K562 (cell line): Measurements from ENCODE around the gene GPX1. TPM values are rescaled to one million over a fixed set of nuclear protein-coding genes. Genes with fewer than 3 reads are reported as not detected.

Source experiments
- ATAC-seq: fragments of 200-7000 bp; cut with Tn5 transposase; 3 replicates; pipeline ENCODE4 v1.9.1; 2020; ENCODE audit warnings: moderate library complexity
- BruUV-seq: library from RNA; stranded (reverse); fragments of 400-500 nt; replicated peaks from 2 replicates; lab custom pipeline; 2021; lab: Mats Ljungman, UMichigan
- CTCF ChIA-PET: fragments of 300-600 bp; formaldehyde crosslinking; extraction: SDS; loops from one replicate; lab custom pipeline; 2021; ENCODE audit warnings: low intra/inter-chr PET ratio; lab: Yijun Ruan, JAX
- POLR2A ChIA-PET: fragments of 300-600, 350-650 bp; sonication (Branson Sonifier 250); formaldehyde crosslinking; extraction: SDS; loops from one replicate; lab custom pipeline; 2021; ENCODE audit warnings: antibody characterized with exemption, inconsistent platforms; lab: Yijun Ruan, JAX
- DNase-seq, 4 experiments: peaks; one replicate each; pipeline versions ENCODE4 v3.0.0 to v3.0.0-alpha.2; 2011 to 2018; ENCODE audit warnings: low spot score in 3 of 4, mixed read lengths in 3 of 4; ENCODE audit errors: extremely low read depth in 1 of 4
- FAIRE-seq: peaks from 2 replicates; lab custom pipeline; 2011; peaks lifted over from hg19 to GRCh38; lab: Jason Lieb, UNC
- H2AFZ ChIP-seq: 2 replicates; pipeline ENCODE4 v1.6.0; 2011; ENCODE audit warnings: low read depth, low read length, control low read depth, inconsistent platforms
- H3K27ac ChIP-seq: fragments of 200-600 bp; 3 replicates; pipeline ENCODE4 v1.8.0; 2011; ENCODE audit warnings: low read depth, mild to moderate bottlenecking, control low read depth, inconsistent platforms, low read length, moderate library complexity, mixed read lengths; ENCODE audit errors: extremely low read depth
- H3K27me3 ChIP-seq, 2 experiments: fragments of 300-600 bp in 1 of 2; 2 replicates in 1 of 2; 3 replicates in 1 of 2; pipeline versions ENCODE4 v1.6.0 to v1.8.0; 2011; ENCODE audit warnings: inconsistent platforms in 2 of 2, low read length in 2 of 2, mild to moderate bottlenecking in 1 of 2, mixed read lengths in 1 of 2, moderate library complexity in 1 of 2; ENCODE audit not compliant: control insufficient read depth in 2 of 2, insufficient read depth in 2 of 2
- H3K36me3 ChIP-seq: fragments of 300-600 bp; 3 replicates; pipeline ENCODE4 v1.8.0; 2011; ENCODE audit warnings: mild to moderate bottlenecking, low read length, inconsistent platforms; ENCODE audit not compliant: control insufficient read depth, insufficient read depth
- H3K4me1 ChIP-seq, 2 experiments: fragments of 200-600 bp in 1 of 2; replicated peaks in 1 of 2; 2 replicates in 1 of 2; 3 replicates in 1 of 2; pipeline versions ENCODE4 v1.5.1 to v1.8.0; 2011; ENCODE audit warnings: inconsistent platforms in 2 of 2, low read length in 2 of 2, mild to moderate bottlenecking in 1 of 2, mixed read lengths in 1 of 2, moderate library complexity in 1 of 2; ENCODE audit not compliant: control insufficient read depth in 2 of 2, insufficient read depth in 2 of 2
- H3K4me2 ChIP-seq: 2 replicates; pipeline ENCODE4 v1.6.1; 2011; ENCODE audit warnings: low read length, control low read depth, inconsistent platforms, mixed read lengths; ENCODE audit not compliant: insufficient read depth
- H3K4me3 ChIP-seq: fragments of 200-600 bp; sonication (generic), shearing (Covaris generic); 2 replicates; pipeline ENCODE4 v1.5.1; 2016; ENCODE audit warnings: control low read depth, inconsistent platforms
- H3K79me2 ChIP-seq: fragments of 200-600 bp; 3 replicates; pipeline ENCODE4 v1.8.0; 2011; ENCODE audit warnings: low read length, inconsistent platforms; ENCODE audit not compliant: control insufficient read depth, insufficient read depth
- H3K9ac ChIP-seq, 2 experiments: 2 replicates each; pipeline versions ENCODE4 v1.6.0 to v1.6.1; 2011; ENCODE audit warnings: low read depth in 2 of 2, low read length in 2 of 2, control low read depth in 1 of 2, inconsistent platforms in 1 of 2, mild to moderate bottlenecking in 1 of 2, mixed read lengths in 1 of 2; ENCODE audit not compliant: insufficient read depth in 1 of 2
- H3K9me1 ChIP-seq: one replicate; pipeline ENCODE4 v1.6.0; 2011; ENCODE audit warnings: inconsistent platforms, mild to moderate bottlenecking, low read length, moderate library complexity; ENCODE audit not compliant: control insufficient read depth, insufficient read depth
- H3K9me3 ChIP-seq: replicated peaks from 2 replicates; pipeline ENCODE4 v1.5.1; 2011; ENCODE audit warnings: low read depth, low read length, inconsistent platforms; ENCODE audit not compliant: control insufficient read depth, insufficient read depth
- H4K20me1 ChIP-seq: replicated peaks from 2 replicates; pipeline ENCODE4 v1.6.1; 2011; ENCODE audit warnings: low read length, inconsistent platforms, mixed read lengths; ENCODE audit not compliant: control insufficient read depth, insufficient read depth
- CBX1 ChIP-seq: sonication (generic); IDR thresholded peaks from 2 replicates; pipeline ENCODE4 v1.6.1; 2016; ENCODE audit warnings: antibody characterized with exemption, low read depth, mild to moderate bottlenecking
- CCNT2 ChIP-seq: IDR thresholded peaks from 2 replicates; pipeline ENCODE4 v1.6.1; 2011; ENCODE audit warnings: borderline replicate concordance, low read depth, mild to moderate bottlenecking, moderate library complexity, mixed read lengths, low read length; ENCODE audit not compliant: insufficient read length; ENCODE audit errors: extremely low read depth
- FUS ChIP-seq: fragments of 200-400 bp; formaldehyde crosslinking; optimal IDR thresholded peaks from 2 replicates; pipeline ENCODE3; 2017; ENCODE audit warnings: low read depth, low read length
- PCBP1 ChIP-seq: fragments of 200-400 bp; formaldehyde crosslinking; IDR thresholded peaks from 2 replicates; pipeline ENCODE4 v1.6.1; 2018; ENCODE audit warnings: mild to moderate bottlenecking, low read depth, low read length; ENCODE audit not compliant: poor library complexity, severe bottlenecking
- PHF20 ChIP-seq: fragments of 450-650 bp; IDR thresholded peaks from 2 replicates; pipeline ENCODE4 v1.6.1; 2018; ENCODE audit not compliant: partially characterized antibody
- RBM14 ChIP-seq: fragments of 200-400 bp; formaldehyde crosslinking; IDR thresholded peaks from 2 replicates; pipeline ENCODE4 v1.6.1; 2018; ENCODE audit warnings: low read depth, mild to moderate bottlenecking, low read length, moderate library complexity, borderline replicate concordance; ENCODE audit not compliant: insufficient read depth
- WGBS: fragments of 100-300 bp; shearing (Covaris generic); methylation state at CpG from one replicate; pipeline ENCODE4 v1.1.6; 2016; ENCODE audit warnings: low coverage, mixed read lengths; ENCODE audit not compliant: insufficient coverage; ENCODE audit errors: missing lambda C conversion rate; 5-methylcytosine and 5-hydroxymethylcytosine counted together
- in situ Hi-C: fragments of 300-500 bp; cut with MboI; formaldehyde crosslinking; loops from 4 replicates; pipeline ENCODE4 v1.15.0; 2018; ENCODE audit warnings: inconsistent platforms, mixed read lengths
- intact Hi-C: fragments of 100-400 bp; cut with micrococcal nuclease; formaldehyde crosslinking; loops from 2 replicates; pipeline ENCODE4 v1.14.2; 2022
- polyA plus RNA-seq, 8 experiments: library from polyadenylated mRNA; depleted of rRNA in 4 of 8; stranded (reverse) in 5 of 8; unstranded in 3 of 8; fragments of >200 nt; fragmentation: Nextera tagmentation in 2 of 8; fragmentation: Illumina TruSeq in 1 of 8; extraction: Ambion mirVana in 2 of 8; extraction: Trizol in 1 of 8; gene quantifications; 2 replicates each; pipeline versions ENCODE4 v1.2.1 to v1.2.3, GENCODE V29; 2011 to 2014; ENCODE audit warnings: inconsistent platforms in 1 of 8, missing spikeins in 1 of 8
- total RNA-seq, 7 experiments: library from RNA; depleted of rRNA in 6 of 7; stranded (reverse); fragments of >200 nt in 6 of 7; fragmentation: Illumina TruSeq in 2 of 7; extraction: Trizol in 2 of 7; gene quantifications; 2 replicates each; pipeline versions ENCODE4 v1.2.1 to v1.2.3, GENCODE V29; 2011 to 2021; ENCODE audit warnings: low replicate concordance in 1 of 7
- TF ChIP-seq, protein P1 (sequence below): sonication (generic); formaldehyde crosslinking; IDR thresholded peaks from 2 replicates; pipeline ENCODE4 v1.8.0; 2022; ENCODE audit warnings: missing genetic modification reagents, mild to moderate bottlenecking, moderate library complexity, borderline replicate concordance
- TF ChIP-seq, protein P2 (sequence below), 2 experiments: fragments of 450-650 bp in 1 of 2; sonication (generic) in 1 of 2; formaldehyde crosslinking in 1 of 2; IDR thresholded peaks; 2 replicates each; pipeline versions ENCODE4 v1.7.1 to v1.9.0; 2016 to 2022; ENCODE audit warnings: inconsistent platforms in 1 of 2, mild to moderate bottlenecking in 1 of 2, missing genetic modification reagents in 1 of 2

The GPX1 gene
- total and polyA plus RNA-seq, 9 of the 15 experiments (the other 6 are each of a cell fraction or from before 2014, with no cell fraction given) = 0.08 to 1.3 (median 0.21) TPM; not detected in 5

DNA sequence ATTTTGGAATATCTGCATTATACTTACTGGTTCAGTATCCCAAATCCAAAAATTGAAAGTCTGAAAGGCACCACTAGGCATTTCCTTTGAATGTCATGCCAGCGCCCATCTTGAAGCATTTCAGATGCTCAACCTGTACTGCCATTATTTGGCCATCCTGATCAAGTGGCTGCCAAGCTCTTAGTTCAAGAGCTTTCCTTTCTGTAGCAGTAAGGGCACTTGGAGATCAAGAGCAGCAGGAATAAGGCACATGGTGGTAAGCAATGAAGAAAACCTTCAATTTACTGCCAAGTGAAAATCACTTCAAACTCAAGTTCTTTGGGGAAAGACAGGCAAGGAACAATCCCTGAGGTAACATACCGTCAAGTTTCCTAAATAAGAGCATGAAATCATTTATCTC lies 43.6 kb upstream of the GPX1 start:
- BruUV-seq = no TSS peak
- ChIA-PET CTCF (no interaction called here), POLR2A (interaction anchor here (0.7 to 1.2 kb wide), 2 partner anchors 10 to 19 kb away, joined by 3 to 5 read pairs; no protein-coding TSS in a partner anchor)
- H3K27ac ChIP-seq = no peak overlapping the region
- intact Hi-C loops = no loop called here
- 84% methylated on average over 2 of the region's 2 CpGs for WGBS
- FAIRE-seq = no peak
- no peak for ATAC-seq
- TF ChIP-seq, protein P1, sequence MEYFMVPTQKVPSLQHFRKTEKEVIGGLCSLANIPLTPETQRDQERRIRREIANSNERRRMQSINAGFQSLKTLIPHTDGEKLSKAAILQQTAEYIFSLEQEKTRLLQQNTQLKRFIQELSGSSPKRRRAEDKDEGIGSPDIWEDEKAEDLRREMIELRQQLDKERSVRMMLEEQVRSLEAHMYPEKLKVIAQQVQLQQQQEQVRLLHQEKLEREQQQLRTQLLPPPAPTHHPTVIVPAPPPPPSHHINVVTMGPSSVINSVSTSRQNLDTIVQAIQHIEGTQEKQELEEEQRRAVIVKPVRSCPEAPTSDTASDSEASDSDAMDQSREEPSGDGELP = no peak
- TF ChIP-seq, protein P2, sequence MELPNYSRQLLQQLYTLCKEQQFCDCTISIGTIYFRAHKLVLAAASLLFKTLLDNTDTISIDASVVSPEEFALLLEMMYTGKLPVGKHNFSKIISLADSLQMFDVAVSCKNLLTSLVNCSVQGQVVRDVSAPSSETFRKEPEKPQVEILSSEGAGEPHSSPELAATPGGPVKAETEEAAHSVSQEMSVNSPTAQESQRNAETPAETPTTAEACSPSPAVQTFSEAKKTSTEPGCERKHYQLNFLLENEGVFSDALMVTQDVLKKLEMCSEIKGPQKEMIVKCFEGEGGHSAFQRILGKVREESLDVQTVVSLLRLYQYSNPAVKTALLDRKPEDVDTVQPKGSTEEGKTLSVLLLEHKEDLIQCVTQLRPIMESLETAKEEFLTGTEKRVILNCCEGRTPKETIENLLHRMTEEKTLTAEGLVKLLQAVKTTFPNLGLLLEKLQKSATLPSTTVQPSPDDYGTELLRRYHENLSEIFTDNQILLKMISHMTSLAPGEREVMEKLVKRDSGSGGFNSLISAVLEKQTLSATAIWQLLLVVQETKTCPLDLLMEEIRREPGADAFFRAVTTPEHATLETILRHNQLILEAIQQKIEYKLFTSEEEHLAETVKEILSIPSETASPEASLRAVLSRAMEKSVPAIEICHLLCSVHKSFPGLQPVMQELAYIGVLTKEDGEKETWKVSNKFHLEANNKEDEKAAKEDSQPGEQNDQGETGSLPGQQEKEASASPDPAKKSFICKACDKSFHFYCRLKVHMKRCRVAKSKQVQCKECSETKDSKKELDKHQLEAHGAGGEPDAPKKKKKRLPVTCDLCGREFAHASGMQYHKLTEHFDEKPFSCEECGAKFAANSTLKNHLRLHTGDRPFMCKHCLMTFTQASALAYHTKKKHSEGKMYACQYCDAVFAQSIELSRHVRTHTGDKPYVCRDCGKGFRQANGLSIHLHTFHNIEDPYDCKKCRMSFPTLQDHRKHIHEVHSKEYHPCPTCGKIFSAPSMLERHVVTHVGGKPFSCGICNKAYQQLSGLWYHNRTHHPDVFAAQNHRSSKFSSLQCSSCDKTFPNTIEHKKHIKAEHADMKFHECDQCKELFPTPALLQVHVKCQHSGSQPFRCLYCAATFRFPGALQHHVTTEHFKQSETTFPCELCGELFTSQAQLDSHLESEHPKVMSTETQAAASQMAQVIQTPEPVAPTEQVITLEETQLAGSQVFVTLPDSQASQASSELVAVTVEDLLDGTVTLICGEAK (IDR thresholded peaks at IDR 0.05) = no peak
- TF ChIP-seq, protein P2 (CRISPR knock-in tag; IDR thresholded peaks at IDR 0.05) = no peak
- TF ChIP-seq CBX1 (no peak), PHF20 (no peak), PCBP1 (no peak), CCNT2 (no peak), FUS (no peak), RBM14 (no peak)
- no peak for DNase-seq
- no peak overlapping the region for H3K9ac ChIP-seq
- no peak overlapping the region for H2AFZ ChIP-seq
- peaks cover 6 to 22% of the 10 kb centered on the region in 2 experiments; a peak in 3 of 5 replicates for H3K4me1 ChIP-seq
- peaks cover 39% of the 10 kb centered on the region; the same call in 2 of the 3 replicates for H3K36me3 ChIP-seq
- peaks cover 2% of the 10 kb centered on the region for H3K9me1 ChIP-seq
- in situ Hi-C loops = no loop called here
- H3K4me2 ChIP-seq = no peak overlapping the region
- no peaks in the 10 kb centered on the region for H3K27me3 ChIP-seq
- no peak overlapping the region for H3K4me3 ChIP-seq
- no peaks in the 10 kb centered on the region for H3K9me3 ChIP-seq
- H3K79me2 ChIP-seq = peaks cover 96% of the 10 kb centered on the region
- H4K20me1 ChIP-seq = peaks cover 27% of the 10 kb centered on the region
